Mesodermal cell (in vitro differentiated cells): ENCODE results near the gene SIL1.
"Not testable (repeated sequence)": the region's sequence is repeated elsewhere in the genome, so short reads cannot be mapped to it uniquely, and the experiment has no call there.

ENCODE experiments used
- H3K27ac ChIP-seq: 2 replicates; pipeline ENCODE4 v1.7.0; 2013; ENCODE audit warnings: mild to moderate bottlenecking, low read depth, low read length, moderate library complexity; ENCODE audit not compliant: severe bottlenecking
- H3K36me3 ChIP-seq: 2 replicates; pipeline ENCODE4 v1.7.1; 2013; ENCODE audit warnings: mild to moderate bottlenecking, low read length, moderate library complexity; ENCODE audit not compliant: control insufficient read depth, insufficient read depth
- H3K4me1 ChIP-seq: one replicate; pipeline ENCODE4 v1.7.1; 2013; ENCODE audit warnings: mild to moderate bottlenecking, low read length; ENCODE audit not compliant: insufficient read depth, control insufficient read depth, poor library complexity, severe bottlenecking
- H3K4me3 ChIP-seq: 2 replicates; pipeline ENCODE4 v1.7.0; 2013; ENCODE audit warnings: low read length, control low read depth, mild to moderate bottlenecking; ENCODE audit not compliant: insufficient read depth, poor library complexity, severe bottlenecking; ENCODE audit errors: extremely low read depth
- H3K9me3 ChIP-seq: 2 replicates; pipeline ENCODE4 v1.7.1; 2013; ENCODE audit warnings: mild to moderate bottlenecking, low read length, moderate library complexity; ENCODE audit not compliant: control insufficient read depth
- WGBS, 2 experiments: methylation state at CpG; one replicate each; pipeline ENCODE4 v1.1.5; 2013; ENCODE audit warnings: missing lambda C conversion rate in 2 of 2; ENCODE audit not compliant: insufficient coverage in 2 of 2; 5-methylcytosine and 5-hydroxymethylcytosine counted together

The SIL1 gene

DNA sequence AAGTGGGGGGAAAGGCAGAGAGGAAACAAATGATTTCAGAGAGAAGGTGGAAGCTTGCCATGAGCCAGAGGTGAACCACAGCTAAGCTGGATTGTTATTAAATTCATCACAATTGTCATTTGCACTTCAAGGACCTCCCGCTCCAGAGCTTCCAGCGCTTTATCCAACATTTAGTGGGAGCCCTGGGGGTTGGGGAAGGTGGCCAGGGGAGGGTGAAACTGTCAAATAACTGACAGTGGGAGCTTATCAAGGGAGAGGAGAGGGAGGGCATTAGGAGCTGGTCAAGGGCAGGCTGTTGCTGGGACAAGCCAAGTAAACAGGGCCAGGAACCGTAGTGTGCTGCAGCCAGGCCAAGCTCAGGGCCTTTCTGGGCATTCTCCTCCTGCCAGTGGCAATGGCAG, 71.5 kb downstream of the SIL1 start:
- no peaks in the 10 kb centered on the region for H3K36me3 ChIP-seq
- H3K27ac ChIP-seq = no peak overlapping the region
- no peaks in the 10 kb centered on the region for H3K9me3 ChIP-seq
- WGBS, 2 experiments = 51 to 67% methylated on average over 1 to 2 of the region's 3 CpGs
- H3K4me1 ChIP-seq = peaks cover 8% of the 10 kb centered on the region
- H3K4me3 ChIP-seq = no peak overlapping the region

DNA sequence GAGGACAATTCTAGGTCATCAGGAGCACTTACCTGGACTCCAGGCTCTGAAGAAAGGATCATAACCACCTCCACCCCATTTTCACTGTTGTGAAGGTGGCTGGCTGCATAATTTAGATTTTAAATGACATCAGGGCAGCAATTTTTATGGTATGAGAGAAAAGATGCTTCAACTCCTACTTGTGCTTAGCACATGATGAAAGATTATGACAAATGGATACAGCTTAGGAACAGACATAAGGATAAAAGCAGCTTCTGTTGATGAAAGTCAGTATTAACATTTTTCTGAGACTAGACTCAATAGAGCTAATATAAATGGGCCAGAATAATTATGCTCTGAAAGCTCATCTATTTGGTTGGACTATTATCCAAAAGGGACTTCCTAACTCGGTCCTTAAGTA, 72.2 kb downstream of the SIL1 start:
- 57 to 100% methylated on average over 1 of the region's 1 CpG for WGBS, 2 experiments
- Histone ChIP-seq H3K4me3 (no peak overlapping the region), H3K4me1 (peaks cover 1% of the 10 kb centered on the region), H3K27ac (no peak overlapping the region), H3K9me3 (no peaks in the 10 kb centered on the region), H3K36me3 (no peaks in the 10 kb centered on the region)

DNA sequence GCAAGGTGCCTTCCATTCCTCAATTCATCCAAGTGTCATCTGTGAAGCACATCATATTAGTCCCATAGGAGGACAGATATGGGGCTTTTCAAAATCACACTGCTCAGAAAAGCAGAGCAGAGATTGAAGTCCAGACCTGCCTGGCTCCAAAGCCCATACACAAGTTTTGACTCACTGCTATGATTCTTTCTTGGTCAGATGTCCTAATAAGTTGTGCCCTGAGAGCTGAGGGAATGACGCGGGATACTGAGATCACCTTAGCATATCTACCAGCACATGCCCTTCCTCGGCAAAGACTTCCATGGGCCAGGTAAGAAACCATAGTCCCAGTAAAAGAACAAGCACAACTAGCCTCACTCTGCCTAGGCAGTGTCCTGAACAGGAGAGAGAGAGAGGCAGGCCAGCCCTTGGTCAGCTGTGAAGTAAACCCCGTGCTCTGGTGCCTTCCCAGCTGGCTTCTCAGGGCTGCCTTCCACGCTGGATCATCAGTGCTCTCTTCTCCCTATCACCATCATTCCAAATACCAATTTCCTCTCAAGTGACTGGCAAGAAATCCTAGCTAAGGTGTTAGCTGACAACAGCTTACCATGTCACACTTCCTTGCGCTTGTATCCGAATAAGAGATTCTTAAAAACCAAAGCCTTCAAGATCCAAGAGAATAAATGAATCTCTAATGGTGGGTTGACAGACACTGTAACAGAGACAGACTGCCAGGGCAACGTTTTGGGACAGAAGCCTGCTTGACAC, 73.2 kb downstream of the SIL1 start:
- Histone ChIP-seq H3K4me1 (no peaks in the 10 kb centered on the region), H3K9me3 (no peaks in the 10 kb centered on the region), H3K4me3 (no peak overlapping the region), H3K27ac (no peak overlapping the region), H3K36me3 (no peaks in the 10 kb centered on the region)
- WGBS, 2 experiments = 75% methylated on average over 2 to 4 of the region's 8 CpGs

DNA sequence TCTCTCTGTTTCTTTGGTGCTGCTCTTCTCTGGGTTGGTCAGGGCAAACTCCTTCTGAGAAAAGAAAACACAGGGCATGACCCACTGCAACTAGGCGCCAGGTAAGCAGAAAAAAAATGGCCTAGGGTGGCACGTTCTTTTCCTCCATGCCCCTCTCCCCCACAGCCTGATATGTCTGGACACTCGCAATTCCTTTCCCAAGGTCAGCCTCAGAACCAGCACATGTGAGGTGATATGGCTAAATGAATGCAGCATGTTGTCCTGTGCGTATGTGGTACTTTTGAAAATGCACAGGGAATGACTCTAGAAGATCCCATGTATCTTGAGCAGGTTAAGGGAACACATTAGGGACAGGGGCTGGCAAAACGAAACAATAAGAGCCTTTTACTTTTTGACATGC, 77.0 kb downstream of the SIL1 start:
- WGBS, 2 experiments = 93 to 100% methylated on average over 2 of the region's 5 CpGs
- Histone ChIP-seq H3K27ac (no peak overlapping the region), H3K9me3 (no peaks in the 10 kb centered on the region), H3K4me1 (no peaks in the 10 kb centered on the region), H3K4me3 (no peak overlapping the region), H3K36me3 (no peaks in the 10 kb centered on the region)

DNA sequence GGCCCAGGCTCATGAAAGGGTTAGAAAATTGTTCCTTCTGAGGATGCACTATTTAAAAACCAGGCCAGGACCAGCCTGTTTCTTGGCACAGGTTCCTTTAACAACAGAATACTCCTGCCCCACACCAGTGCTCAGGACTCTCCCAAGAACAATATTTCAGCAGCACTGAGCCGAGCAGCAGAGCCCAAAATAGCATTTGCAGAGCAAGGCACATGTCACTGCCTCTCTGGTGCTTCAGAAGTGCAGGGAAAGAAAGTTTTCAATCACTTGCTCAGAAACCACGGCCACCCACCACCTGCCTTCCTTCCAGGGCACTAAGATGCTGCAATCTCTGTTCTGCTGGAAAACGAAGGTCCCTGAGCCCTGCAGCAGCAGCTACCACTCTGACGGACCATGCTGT, 77.6 kb downstream of the SIL1 start:
- Histone ChIP-seq H3K4me3 (no peak overlapping the region), H3K9me3 (no peaks in the 10 kb centered on the region), H3K27ac (no peak overlapping the region), H3K36me3 (no peaks in the 10 kb centered on the region), H3K4me1 (no peaks in the 10 kb centered on the region)
- WGBS, 2 experiments = 73 to 96% methylated on average over 4 of the region's 4 CpGs

DNA sequence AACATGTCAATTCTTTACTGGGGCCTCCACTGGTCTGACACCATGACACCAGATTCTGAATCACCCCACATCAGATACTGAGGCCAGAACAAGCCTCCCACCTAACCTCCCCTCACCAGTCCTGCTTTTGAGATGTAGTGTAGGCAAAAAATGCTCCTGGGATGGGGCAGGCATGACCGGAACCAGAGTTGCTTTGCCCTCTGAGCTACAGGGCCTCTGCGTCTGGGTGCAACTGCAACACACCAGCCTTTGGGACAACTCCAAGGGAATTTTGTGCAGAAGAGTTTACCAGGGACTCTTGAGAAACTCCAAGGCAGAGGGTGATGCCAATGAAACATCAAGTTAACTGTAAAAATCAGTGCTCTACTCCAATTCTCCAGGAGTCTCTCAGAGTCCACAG, 79.4 kb downstream of the SIL1 start:
- Histone ChIP-seq H3K36me3 (no peaks in the 10 kb centered on the region), H3K4me3 (no peak overlapping the region), H3K9me3 (no peaks in the 10 kb centered on the region), H3K27ac (no peak overlapping the region), H3K4me1 (no peaks in the 10 kb centered on the region)
- WGBS, 2 experiments = 86% methylated on average over 2 of the region's 2 CpGs; no CpG with 5 or more reads in 1 of the 2 experiments

DNA sequence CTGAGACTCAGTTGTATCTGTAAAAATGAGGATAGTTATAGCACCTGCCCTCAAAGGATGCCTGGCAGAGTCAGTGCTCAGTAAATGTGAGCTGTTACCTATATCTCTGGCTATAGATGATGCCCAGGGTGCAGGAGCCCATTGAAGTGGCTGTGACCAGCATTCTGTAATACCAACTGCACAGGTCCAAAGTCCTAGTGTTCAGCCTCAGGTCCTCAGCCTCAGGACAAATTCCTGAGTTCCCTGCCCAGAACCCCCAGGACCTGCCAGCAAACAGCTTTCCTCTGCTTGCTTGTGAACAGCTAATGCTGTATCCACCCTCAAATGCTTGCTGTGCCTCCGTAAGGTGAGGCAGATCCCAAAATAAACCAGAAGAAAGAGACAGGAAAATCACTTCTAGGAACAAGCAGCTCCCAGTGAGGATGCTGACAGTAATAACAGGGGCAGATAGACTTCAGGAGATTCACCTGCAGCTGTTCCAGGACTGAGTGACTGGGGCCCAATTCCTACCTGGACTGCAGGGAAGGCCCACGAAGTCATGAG, 80.8 kb downstream of the SIL1 start:
- 65 to 87% methylated on average over 2 of the region's 2 CpGs for WGBS, 2 experiments
- H3K36me3 ChIP-seq = no peaks in the 10 kb centered on the region

DNA sequence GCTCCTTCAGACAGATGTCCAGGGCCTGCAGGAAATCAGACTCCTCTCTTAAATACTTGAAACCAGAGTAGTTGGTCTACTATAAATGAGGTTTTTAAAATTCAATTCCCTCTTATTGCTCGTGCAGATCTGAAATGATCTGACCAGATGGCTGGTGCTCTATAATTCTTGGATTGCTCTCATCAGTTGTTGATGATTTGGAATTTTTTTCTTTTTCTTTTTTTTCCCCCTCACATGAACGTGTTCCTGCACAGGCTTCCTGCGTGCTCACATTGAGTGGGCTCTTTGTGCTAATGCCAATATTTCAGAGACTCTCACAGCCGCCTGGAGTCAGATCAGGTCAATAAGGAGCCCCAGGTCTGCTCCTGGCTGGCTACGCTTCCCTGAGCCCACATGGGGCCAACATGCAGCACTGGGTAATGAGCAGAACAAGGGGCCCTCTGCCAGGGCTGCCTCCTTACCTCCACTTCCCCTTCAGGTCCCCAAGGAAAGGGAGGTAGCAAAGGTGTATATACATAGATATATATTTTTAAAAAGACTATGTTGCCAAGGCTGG, 82.0 kb downstream of the SIL1 start:
- H3K36me3 ChIP-seq = no peaks in the 10 kb centered on the region
- WGBS, 2 experiments = 97% methylated on average over 3 of the region's 5 CpGs

More for the DNA sequence above, 80.8 kb downstream of the SIL1 start:
- Histone ChIP-seq H3K9me3 (no peaks in the 10 kb centered on the region), H3K27ac (no peak overlapping the region), H3K4me3 (no peak overlapping the region), H3K4me1 (no peaks in the 10 kb centered on the region)

DNA sequence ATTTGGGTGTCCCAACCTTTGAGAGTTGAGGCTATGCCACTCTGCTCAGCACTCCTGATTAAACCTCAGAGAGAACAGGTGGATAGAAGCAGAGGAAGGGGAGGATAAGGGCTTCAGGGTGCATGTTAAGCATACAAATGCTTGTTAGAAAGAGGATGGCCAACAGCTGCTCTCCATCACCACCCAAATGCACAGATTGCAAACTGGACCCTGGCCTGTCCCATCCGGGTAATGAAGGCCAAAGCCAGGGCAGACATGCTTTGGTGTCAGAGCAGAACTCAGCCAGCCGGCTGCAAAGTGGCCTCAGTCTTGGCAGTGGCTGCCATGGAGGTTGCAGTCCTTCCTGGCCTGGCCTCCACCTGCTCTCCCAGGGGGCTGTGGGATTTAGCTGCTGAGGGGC, 84.3 kb downstream of the SIL1 start:
- 87 to 100% methylated on average over 2 of the region's 2 CpGs for WGBS, 2 experiments
- H3K27ac ChIP-seq = no peak overlapping the region
- H3K4me1 ChIP-seq = no peaks in the 10 kb centered on the region
- H3K4me3 ChIP-seq = no peak overlapping the region
- no peaks in the 10 kb centered on the region for H3K9me3 ChIP-seq
- H3K36me3 ChIP-seq = no peaks in the 10 kb centered on the region

More for the DNA sequence above, 82.0 kb downstream of the SIL1 start:
- no peak overlapping the region for H3K4me3 ChIP-seq
- H3K27ac ChIP-seq = no peak overlapping the region
- no peaks in the 10 kb centered on the region for H3K4me1 ChIP-seq
- no peaks in the 10 kb centered on the region for H3K9me3 ChIP-seq

DNA sequence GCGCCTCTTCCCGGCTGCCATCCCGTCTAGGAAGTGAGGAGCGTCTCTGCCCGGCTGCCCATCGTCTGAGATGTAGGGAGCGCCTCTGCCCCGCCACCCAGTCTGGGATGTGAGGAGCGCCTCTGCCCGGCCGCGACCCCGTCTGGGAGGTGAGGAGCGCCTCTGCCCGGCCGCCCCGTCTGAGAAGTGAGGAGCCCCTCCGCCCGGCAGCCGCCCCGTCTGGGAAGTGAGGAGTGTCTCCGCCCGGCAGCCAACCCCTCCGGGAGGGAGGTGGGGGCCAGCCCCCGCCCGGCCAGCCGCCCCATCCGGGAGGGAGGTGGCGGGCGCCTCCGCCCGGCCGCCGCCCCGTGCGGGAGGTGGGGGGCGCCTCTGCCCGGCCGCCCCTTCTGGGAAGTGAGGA, 85.8 kb downstream of the SIL1 start:
- not testable (repeated sequence) for H3K4me1 ChIP-seq, H3K27ac ChIP-seq, H3K4me3 ChIP-seq, H3K36me3 ChIP-seq, H3K9me3 ChIP-seq
- 96% methylated on average over 9 of the region's 39 CpGs; no CpG with 5 or more reads in 1 of the 2 experiments for WGBS, 2 experiments

DNA sequence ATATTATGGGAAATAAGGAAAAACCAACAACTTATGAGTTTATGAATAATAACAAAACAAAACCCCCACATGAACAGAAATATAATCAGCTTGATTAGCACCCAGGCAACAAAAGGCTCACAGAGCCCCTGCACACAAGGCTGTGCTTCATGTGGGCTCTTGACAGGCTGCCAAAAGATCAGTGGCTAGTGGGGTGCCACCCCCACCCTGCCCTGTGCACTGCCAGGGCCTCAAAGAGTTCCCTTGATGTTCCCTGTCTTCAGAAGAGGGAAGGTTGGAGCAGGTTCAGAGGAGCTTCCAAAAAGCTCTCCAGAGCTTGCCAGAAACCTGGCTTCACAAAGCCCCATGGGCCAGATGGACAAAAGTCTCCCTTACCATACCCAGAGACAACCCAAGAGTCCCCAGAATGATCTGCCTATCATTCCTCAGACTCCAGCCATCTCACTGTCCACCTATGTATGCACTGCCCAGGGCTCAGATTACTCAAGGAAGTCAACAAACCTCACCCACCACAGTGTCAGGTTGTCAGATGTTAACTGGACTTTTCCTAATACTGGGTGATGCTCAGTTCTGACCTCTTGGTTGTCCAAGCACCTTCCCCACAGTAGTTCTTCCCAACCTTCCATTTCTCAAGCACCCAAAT, 87.5 kb downstream of the SIL1 start:
- no peaks in the 10 kb centered on the region for H3K9me3 ChIP-seq
- H3K36me3 ChIP-seq = no peaks in the 10 kb centered on the region
- H3K4me1 ChIP-seq = peaks cover under 1% of the 10 kb centered on the region
- no peak overlapping the region for H3K4me3 ChIP-seq
- no peak overlapping the region for H3K27ac ChIP-seq
